ENCODE data around the gene ITPKC. TPM values are rescaled to one million over a fixed set of nuclear protein-coding genes. Genes with fewer than 3 reads are reported as not detected.
A peak's percentile ranks its signal among the peaks of the same experiment; 100 is the strongest.

ITPKC gene
- total and polyA plus RNA-seq, 2 of the 13 experiments (the other 11 are each of a cell fraction or from before 2014, with no cell fraction given) = 6.9 to 11.2 TPM

DNA sequence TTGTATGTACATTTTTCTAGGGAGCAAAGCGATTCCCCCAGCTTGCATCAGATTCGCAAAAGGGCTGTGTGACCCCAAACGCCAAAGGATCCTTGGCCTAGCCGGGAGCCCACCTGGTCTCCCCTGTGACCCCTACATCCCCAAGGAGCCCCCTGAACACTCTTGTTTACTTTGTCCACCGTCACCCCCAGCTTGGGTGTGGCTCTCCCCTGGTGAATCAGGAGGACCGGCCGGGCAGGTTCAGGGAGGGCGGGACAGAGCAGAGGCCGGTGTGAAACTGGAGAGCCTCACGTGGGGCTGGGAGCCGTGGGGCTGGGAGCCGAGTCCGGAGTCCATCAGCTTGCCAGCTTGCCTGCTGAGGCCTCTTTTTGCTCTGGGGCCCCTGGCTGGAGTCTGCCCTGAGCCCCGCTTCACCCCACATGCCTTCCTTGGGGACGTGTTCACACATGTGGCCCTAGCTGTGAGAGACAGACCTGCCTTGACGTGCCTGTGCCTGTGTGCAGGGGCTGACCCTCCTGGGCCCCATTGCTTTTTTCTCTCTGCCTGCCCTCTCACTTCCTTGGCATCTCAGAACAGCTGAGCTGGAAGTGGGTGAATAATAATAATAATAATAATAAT, 2.0 kb downstream of the ITPKC start (continued):
- TF ChIP-seq ZMYM3 (CRISPR knock-in tag; IDR thresholded peaks at IDR 0.05) = peak; percentile 29; the same call in 1 of the 2 replicates
- TF ChIP-seq, protein P1, sequence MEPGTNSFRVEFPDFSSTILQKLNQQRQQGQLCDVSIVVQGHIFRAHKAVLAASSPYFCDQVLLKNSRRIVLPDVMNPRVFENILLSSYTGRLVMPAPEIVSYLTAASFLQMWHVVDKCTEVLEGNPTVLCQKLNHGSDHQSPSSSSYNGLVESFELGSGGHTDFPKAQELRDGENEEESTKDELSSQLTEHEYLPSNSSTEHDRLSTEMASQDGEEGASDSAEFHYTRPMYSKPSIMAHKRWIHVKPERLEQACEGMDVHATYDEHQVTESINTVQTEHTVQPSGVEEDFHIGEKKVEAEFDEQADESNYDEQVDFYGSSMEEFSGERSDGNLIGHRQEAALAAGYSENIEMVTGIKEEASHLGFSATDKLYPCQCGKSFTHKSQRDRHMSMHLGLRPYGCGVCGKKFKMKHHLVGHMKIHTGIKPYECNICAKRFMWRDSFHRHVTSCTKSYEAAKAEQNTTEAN (CRISPR knock-in tag; conservative IDR thresholded peaks at IDR 0.05) = no peak; the same call in 1 of the 2 replicates
- TF ChIP-seq, protein P2, sequence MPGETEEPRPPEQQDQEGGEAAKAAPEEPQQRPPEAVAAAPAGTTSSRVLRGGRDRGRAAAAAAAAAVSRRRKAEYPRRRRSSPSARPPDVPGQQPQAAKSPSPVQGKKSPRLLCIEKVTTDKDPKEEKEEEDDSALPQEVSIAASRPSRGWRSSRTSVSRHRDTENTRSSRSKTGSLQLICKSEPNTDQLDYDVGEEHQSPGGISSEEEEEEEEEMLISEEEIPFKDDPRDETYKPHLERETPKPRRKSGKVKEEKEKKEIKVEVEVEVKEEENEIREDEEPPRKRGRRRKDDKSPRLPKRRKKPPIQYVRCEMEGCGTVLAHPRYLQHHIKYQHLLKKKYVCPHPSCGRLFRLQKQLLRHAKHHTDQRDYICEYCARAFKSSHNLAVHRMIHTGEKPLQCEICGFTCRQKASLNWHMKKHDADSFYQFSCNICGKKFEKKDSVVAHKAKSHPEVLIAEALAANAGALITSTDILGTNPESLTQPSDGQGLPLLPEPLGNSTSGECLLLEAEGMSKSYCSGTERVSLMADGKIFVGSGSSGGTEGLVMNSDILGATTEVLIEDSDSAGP (CRISPR knock-in tag; IDR thresholded peaks at IDR 0.05; ENCODE audit: borderline replicate concordance) = peak; percentile 69
- TF ChIP-seq, protein P3, sequence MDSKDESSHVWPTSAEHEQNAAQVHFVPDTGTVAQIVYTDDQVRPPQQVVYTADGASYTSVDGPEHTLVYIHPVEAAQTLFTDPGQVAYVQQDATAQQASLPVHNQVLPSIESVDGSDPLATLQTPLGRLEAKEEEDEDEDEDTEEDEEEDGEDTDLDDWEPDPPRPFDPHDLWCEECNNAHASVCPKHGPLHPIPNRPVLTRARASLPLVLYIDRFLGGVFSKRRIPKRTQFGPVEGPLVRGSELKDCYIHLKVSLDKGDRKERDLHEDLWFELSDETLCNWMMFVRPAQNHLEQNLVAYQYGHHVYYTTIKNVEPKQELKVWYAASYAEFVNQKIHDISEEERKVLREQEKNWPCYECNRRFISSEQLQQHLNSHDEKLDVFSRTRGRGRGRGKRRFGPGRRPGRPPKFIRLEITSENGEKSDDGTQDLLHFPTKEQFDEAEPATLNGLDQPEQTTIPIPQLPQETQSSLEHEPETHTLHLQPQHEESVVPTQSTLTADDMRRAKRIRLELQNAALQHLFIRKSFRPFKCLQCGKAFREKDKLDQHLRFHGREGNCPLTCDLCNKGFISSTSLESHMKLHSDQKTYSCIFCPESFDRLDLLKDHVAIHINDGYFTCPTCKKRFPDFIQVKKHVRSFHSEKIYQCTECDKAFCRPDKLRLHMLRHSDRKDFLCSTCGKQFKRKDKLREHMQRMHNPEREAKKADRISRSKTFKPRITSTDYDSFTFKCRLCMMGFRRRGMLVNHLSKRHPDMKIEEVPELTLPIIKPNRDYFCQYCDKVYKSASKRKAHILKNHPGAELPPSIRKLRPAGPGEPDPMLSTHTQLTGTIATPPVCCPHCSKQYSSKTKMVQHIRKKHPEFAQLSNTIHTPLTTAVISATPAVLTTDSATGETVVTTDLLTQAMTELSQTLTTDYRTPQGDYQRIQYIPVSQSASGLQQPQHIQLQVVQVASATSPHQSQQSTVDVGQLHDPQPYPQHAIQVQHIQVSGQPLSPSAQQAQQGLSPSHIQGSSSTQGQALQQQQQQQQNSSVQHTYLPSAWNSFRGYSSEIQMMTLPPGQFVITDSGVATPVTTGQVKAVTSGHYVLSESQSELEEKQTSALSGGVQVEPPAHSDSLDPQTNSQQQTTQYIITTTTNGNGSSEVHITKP (CRISPR knock-in tag; IDR thresholded peaks at IDR 0.05; ENCODE audit: low read depth) = no peak
- TF ChIP-seq, protein P4, sequence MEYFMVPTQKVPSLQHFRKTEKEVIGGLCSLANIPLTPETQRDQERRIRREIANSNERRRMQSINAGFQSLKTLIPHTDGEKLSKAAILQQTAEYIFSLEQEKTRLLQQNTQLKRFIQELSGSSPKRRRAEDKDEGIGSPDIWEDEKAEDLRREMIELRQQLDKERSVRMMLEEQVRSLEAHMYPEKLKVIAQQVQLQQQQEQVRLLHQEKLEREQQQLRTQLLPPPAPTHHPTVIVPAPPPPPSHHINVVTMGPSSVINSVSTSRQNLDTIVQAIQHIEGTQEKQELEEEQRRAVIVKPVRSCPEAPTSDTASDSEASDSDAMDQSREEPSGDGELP (IDR thresholded peaks at IDR 0.05; ENCODE audit: borderline replicate concordance, low read depth) = peak; percentile 84; the same call in 1 of the 2 replicates
- TF ChIP-seq ZNF24 (IDR thresholded peaks at IDR 0.05) = no peak
- no peak for TF ChIP-seq KLF13 (CRISPR knock-in tag; IDR thresholded peaks at IDR 0.05)
- TF ChIP-seq, protein P5, sequence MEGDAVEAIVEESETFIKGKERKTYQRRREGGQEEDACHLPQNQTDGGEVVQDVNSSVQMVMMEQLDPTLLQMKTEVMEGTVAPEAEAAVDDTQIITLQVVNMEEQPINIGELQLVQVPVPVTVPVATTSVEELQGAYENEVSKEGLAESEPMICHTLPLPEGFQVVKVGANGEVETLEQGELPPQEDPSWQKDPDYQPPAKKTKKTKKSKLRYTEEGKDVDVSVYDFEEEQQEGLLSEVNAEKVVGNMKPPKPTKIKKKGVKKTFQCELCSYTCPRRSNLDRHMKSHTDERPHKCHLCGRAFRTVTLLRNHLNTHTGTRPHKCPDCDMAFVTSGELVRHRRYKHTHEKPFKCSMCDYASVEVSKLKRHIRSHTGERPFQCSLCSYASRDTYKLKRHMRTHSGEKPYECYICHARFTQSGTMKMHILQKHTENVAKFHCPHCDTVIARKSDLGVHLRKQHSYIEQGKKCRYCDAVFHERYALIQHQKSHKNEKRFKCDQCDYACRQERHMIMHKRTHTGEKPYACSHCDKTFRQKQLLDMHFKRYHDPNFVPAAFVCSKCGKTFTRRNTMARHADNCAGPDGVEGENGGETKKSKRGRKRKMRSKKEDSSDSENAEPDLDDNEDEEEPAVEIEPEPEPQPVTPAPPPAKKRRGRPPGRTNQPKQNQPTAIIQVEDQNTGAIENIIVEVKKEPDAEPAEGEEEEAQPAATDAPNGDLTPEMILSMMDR (CRISPR knock-in tag; IDR thresholded peaks at IDR 0.05) = 0 out of 2 replicates have a peak, but pooled peaks have one; percentile 13
- TF ChIP-seq, protein P6, sequence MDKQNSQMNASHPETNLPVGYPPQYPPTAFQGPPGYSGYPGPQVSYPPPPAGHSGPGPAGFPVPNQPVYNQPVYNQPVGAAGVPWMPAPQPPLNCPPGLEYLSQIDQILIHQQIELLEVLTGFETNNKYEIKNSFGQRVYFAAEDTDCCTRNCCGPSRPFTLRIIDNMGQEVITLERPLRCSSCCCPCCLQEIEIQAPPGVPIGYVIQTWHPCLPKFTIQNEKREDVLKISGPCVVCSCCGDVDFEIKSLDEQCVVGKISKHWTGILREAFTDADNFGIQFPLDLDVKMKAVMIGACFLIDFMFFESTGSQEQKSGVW (CRISPR knock-in tag; IDR thresholded peaks at IDR 0.05; ENCODE audit: borderline replicate concordance) = no peak
- TF ChIP-seq MAFK (conservative IDR thresholded peaks at IDR 0.05 in 1 of 2, IDR thresholded peaks at IDR 0.05 in 1 of 2; ENCODE audit: low read length in 2 of 2) = no peak
- TF ChIP-seq KDM6A (CRISPR knock-in tag; IDR thresholded peaks at IDR 0.05; ENCODE audit: low read depth) = peak; percentile 84
- TF ChIP-seq ZNF558 (CRISPR knock-in tag; IDR thresholded peaks at IDR 0.05; ENCODE audit: borderline replicate concordance) = no peak; the same call in 1 of the 2 replicates
- TF ChIP-seq, protein P7, sequence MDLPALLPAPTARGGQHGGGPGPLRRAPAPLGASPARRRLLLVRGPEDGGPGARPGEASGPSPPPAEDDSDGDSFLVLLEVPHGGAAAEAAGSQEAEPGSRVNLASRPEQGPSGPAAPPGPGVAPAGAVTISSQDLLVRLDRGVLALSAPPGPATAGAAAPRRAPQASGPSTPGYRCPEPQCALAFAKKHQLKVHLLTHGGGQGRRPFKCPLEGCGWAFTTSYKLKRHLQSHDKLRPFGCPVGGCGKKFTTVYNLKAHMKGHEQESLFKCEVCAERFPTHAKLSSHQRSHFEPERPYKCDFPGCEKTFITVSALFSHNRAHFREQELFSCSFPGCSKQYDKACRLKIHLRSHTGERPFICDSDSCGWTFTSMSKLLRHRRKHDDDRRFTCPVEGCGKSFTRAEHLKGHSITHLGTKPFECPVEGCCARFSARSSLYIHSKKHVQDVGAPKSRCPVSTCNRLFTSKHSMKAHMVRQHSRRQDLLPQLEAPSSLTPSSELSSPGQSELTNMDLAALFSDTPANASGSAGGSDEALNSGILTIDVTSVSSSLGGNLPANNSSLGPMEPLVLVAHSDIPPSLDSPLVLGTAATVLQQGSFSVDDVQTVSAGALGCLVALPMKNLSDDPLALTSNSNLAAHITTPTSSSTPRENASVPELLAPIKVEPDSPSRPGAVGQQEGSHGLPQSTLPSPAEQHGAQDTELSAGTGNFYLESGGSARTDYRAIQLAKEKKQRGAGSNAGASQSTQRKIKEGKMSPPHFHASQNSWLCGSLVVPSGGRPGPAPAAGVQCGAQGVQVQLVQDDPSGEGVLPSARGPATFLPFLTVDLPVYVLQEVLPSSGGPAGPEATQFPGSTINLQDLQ (CRISPR knock-in tag; IDR thresholded peaks at IDR 0.05) = 0 out of 2 replicates have a peak, but pooled peaks have one; percentile 34

Data from HepG2 (cell line).